Endothelial cell of umbilical vein (primary cell): Measurements from ENCODE around the gene METTL8. TPM values are rescaled to one million over a fixed set of nuclear protein-coding genes. Genes with fewer than 3 reads are reported as not detected.

Experiments
- BruUV-seq: library from RNA; stranded (reverse); fragments of 400-500 nt; replicated peaks from 2 replicates; lab custom pipeline; 2021; lab: Mats Ljungman, UMichigan
- CTCF ChIA-PET: fragments of 300-600, 350-600 bp; sonication (Branson Sonifier 250); formaldehyde crosslinking; loops from one replicate; lab custom pipeline; 2021; ENCODE audit warnings: antibody characterized with exemption, inconsistent platforms; lab: Charles Lee
- POLR2A ChIA-PET: fragments of 300-600, 350-600 bp; sonication (Branson Sonifier 250); formaldehyde crosslinking; loops from one replicate; lab custom pipeline; 2021; ENCODE audit warnings: antibody characterized with exemption, inconsistent platforms; lab: Charles Lee
- DNase-seq: peaks from one replicate; pipeline ENCODE4 v3.0.0-alpha.2; 2011; ENCODE audit warnings: low read depth, low spot score
- FAIRE-seq: peaks from 2 replicates; lab custom pipeline; 2011; peaks lifted over from hg19 to GRCh38; lab: Jason Lieb, UNC
- H2AFZ ChIP-seq: 2 replicates; pipeline ENCODE4 v1.6.0; 2012; ENCODE audit warnings: low read depth, low read length, control low read depth, inconsistent platforms
- H3K27ac ChIP-seq: 2 replicates; pipeline ENCODE4 v1.5.1; 2011; ENCODE audit warnings: low read depth, mild to moderate bottlenecking, control low read depth, low read length, moderate library complexity; ENCODE audit not compliant: insufficient read depth
- H3K27me3 ChIP-seq, 2 experiments: 2 replicates each; pipeline versions ENCODE4 v1.6.0 to v1.6.1; 2011; ENCODE audit warnings: low read length in 2 of 2, mixed read lengths in 1 of 2; ENCODE audit not compliant: control insufficient read depth in 2 of 2, insufficient read depth in 2 of 2
- H3K36me3 ChIP-seq, 2 experiments: 2 replicates in 1 of 2; 3 replicates in 1 of 2; pipeline ENCODE4 v1.5.1; 2011; ENCODE audit warnings: low read length in 2 of 2, mild to moderate bottlenecking in 1 of 2, moderate library complexity in 1 of 2; ENCODE audit not compliant: control insufficient read depth in 2 of 2, insufficient read depth in 2 of 2; ENCODE audit errors: extremely low read depth in 1 of 2
- H3K4me1 ChIP-seq: 3 replicates; pipeline ENCODE4 v1.5.1; 2011; ENCODE audit warnings: mild to moderate bottlenecking, low read length; ENCODE audit not compliant: control insufficient read depth, insufficient read depth; ENCODE audit errors: extremely low read depth
- H3K4me2 ChIP-seq: 2 replicates; pipeline ENCODE4 v1.6.1; 2011; ENCODE audit warnings: low read length, control low read depth, mixed read lengths; ENCODE audit not compliant: insufficient read depth
- H3K4me3 ChIP-seq, 3 experiments: fragments of 200-600 bp in 1 of 3; sonication (generic), shearing (Covaris generic) in 1 of 3; replicated peaks in 1 of 3; 2 replicates each; pipeline ENCODE4 v1.5.1; 2011 to 2016; ENCODE audit warnings: control low read depth in 3 of 3, low read length in 3 of 3, mild to moderate bottlenecking in 2 of 3, inconsistent platforms in 1 of 3, low read depth in 1 of 3, moderate library complexity in 1 of 3; ENCODE audit not compliant: insufficient read depth in 1 of 3
- H3K79me2 ChIP-seq: 2 replicates; pipeline ENCODE4 v1.6.0; 2012; ENCODE audit warnings: low read length, inconsistent platforms; ENCODE audit not compliant: control insufficient read depth, insufficient read depth
- H3K9ac ChIP-seq: replicated peaks from 2 replicates; pipeline ENCODE3; 2011; ENCODE audit warnings: low read length, control low read depth; ENCODE audit not compliant: insufficient read depth; ENCODE audit errors: extremely low read depth
- H3K9me1 ChIP-seq: replicated peaks from 3 replicates; pipeline ENCODE4 v1.6.0; 2011; ENCODE audit warnings: mild to moderate bottlenecking, low read length; ENCODE audit not compliant: control insufficient read depth, insufficient read depth; ENCODE audit errors: extremely low read depth
- H3K9me3 ChIP-seq: replicated peaks from 2 replicates; pipeline ENCODE4 v1.5.1; 2012; ENCODE audit warnings: low read length, inconsistent platforms; ENCODE audit not compliant: control insufficient read depth, insufficient read depth
- H4K20me1 ChIP-seq: replicated peaks from 2 replicates; pipeline ENCODE3; 2011; ENCODE audit warnings: mild to moderate bottlenecking, low read length; ENCODE audit not compliant: control insufficient read depth, insufficient read depth; ENCODE audit errors: extremely low read depth
- CTCF ChIP-seq, 2 donors: IDR thresholded peaks; 1 replicate in 1 of 2; 2 replicates in 1 of 2; pipeline ENCODE4 v1.5.1; 2011; ENCODE audit warnings: low read length in 2 of 2, mild to moderate bottlenecking in 2 of 2, moderate library complexity in 2 of 2, control low read depth in 1 of 2, inconsistent platforms in 1 of 2, low read depth in 1 of 2; ENCODE audit not compliant: insufficient read depth in 1 of 2; ENCODE audit errors: extremely low read depth in 1 of 2
- EZH2 ChIP-seq: IDR thresholded peaks from 2 replicates; pipeline ENCODE4 v1.6.1; 2012; ENCODE audit warnings: borderline replicate concordance, low read depth, mild to moderate bottlenecking, moderate library complexity, low read length, inconsistent platforms; ENCODE audit not compliant: severe bottlenecking
- FOS ChIP-seq: IDR thresholded peaks from 2 replicates; pipeline ENCODE4 v1.6.1; 2011; ENCODE audit warnings: mild to moderate bottlenecking, low read length, moderate library complexity, borderline replicate concordance; ENCODE audit not compliant: insufficient read depth
- GATA2 ChIP-seq: IDR thresholded peaks from 2 replicates; pipeline ENCODE4 v1.7.0; 2011; ENCODE audit warnings: low read depth, mild to moderate bottlenecking, moderate library complexity, mixed read lengths, low read length; ENCODE audit not compliant: insufficient read length, insufficient read depth
- JUN ChIP-seq: IDR thresholded peaks from 2 replicates; pipeline ENCODE4 v1.6.1; 2011; ENCODE audit warnings: borderline replicate concordance, low read depth; ENCODE audit not compliant: insufficient read length, insufficient read depth
- MAX ChIP-seq: IDR thresholded peaks from 2 replicates; pipeline ENCODE4 v1.6.1; 2011; ENCODE audit not compliant: insufficient read depth, insufficient read length
- MYC ChIP-seq: IDR thresholded peaks from one replicate; pipeline ENCODE4 v1.6.1; 2011; ENCODE audit warnings: mild to moderate bottlenecking, low read depth, low read length
- POLR2A ChIP-seq: IDR thresholded peaks from 2 replicates; pipeline ENCODE4 v1.6.1; 2012; ENCODE audit warnings: low read depth, mild to moderate bottlenecking, control low read depth, low read length
- POLR2AphosphoS5 ChIP-seq: IDR thresholded peaks from 2 replicates; pipeline ENCODE4 v1.6.1; 2012; ENCODE audit warnings: low read depth, mild to moderate bottlenecking, control low read depth, low read length, moderate library complexity; ENCODE audit not compliant: insufficient read depth
- dilution Hi-C: fragments of 300-500 bp; cut with MboI; formaldehyde crosslinking; loops from one replicate; pipeline ENCODE4 v1.15.0; 2019; ENCODE audit warnings: low sequenced_read_pairs; ENCODE audit not compliant: extremely low pct_ligation_motif_present
- intact Hi-C: fragments of 100-400 bp; cut with micrococcal nuclease; formaldehyde crosslinking; loops from one replicate; pipeline ENCODE4 v1.10.0; 2022
- polyA plus RNA-seq, 4 experiments: library from polyadenylated mRNA; depleted of rRNA in 3 of 4; stranded (reverse) in 3 of 4; unstranded in 1 of 4; fragments of >200 nt; gene quantifications; 2 replicates each; pipeline versions ENCODE4 v1.2.1 to v1.2.3, GENCODE V29; 2011 to 2012; ENCODE audit warnings: missing spikeins in 1 of 4
- total RNA-seq: library from RNA; stranded (reverse); gene quantifications from 2 replicates; pipeline ENCODE4 v1.2.3, GENCODE V29; 2021

Gene METTL8
- total and polyA plus RNA-seq, 2 donors (not counting 3 experiments of a cell fraction or from before 2014, with no cell fraction given), result 7.0 to 20.2 TPM

- H4K20me1 ChIP-seq, result no peaks in the 10 kb centered on the region
- no peaks in the 10 kb centered on the region for H3K79me2 ChIP-seq
- dilution Hi-C loops (no loop called here), intact Hi-C loops (no loop called here)
- H3K27ac ChIP-seq, result no peak overlapping the region
- no peak overlapping the region for H2AFZ ChIP-seq
- TF ChIP-seq CTCF (IDR thresholded peaks at IDR 0.05; ENCODE audit: extremely low read depth in 1 of 2, insufficient read depth in 1 of 2, low read depth in 1 of 2, low read length in 2 of 2) (no peak), FOS (no peak), MAX (no peak), GATA2 (no peak), POLR2AphosphoS5 (no peak), MYC (no peak), EZH2 (no peak), JUN (no peak), POLR2A (no peak)
- H3K36me3 ChIP-seq, result no peaks in the 10 kb centered on the region
- DNase-seq (no peak), FAIRE-seq (no peak)
- no peaks in the 10 kb centered on the region for H3K9me3 ChIP-seq
- no peaks in the 10 kb centered on the region for H3K9me1 ChIP-seq
- no peak overlapping the region for H3K4me2 ChIP-seq
- H3K4me1 ChIP-seq, result no peaks in the 10 kb centered on the region
- no peak overlapping the region for H3K4me3 ChIP-seq
- BruUV-seq, result no TSS peak
- ChIA-PET POLR2A (no interaction called here), CTCF (no interaction called here)
- H3K9ac ChIP-seq, result no peak overlapping the region
- H3K27me3 ChIP-seq, result no peaks in the 10 kb centered on the region
Observed at GRCh38 chr2:171289991-171290390, 143.8 kb downstream of the METTL8 start.
